GM23338 (cell line): ENCODE data around the gene TMEM236. TPM values are rescaled to one million over a fixed set of nuclear protein-coding genes. Genes with fewer than 3 reads are reported as not detected.

Source experiments
- ATAC-seq: fragments of 200-7000 bp; cut with Tn5 transposase; 3 replicates; pipeline ENCODE4 v1.9.1; 2020
- DNase-seq: peaks from one replicate; pipeline ENCODE4 v3.0.0-alpha.2; 2015; ENCODE audit warnings: low spot score
- H2AFZ ChIP-seq: fragments of 200-600 bp; sonication (generic); 2 replicates; pipeline ENCODE4 v1.8.0; 2016; ENCODE audit warnings: antibody characterized with exemption, mild to moderate bottlenecking, moderate library complexity
- H3F3A ChIP-seq: fragments of 200-600 bp; sonication (generic); replicated peaks from 2 replicates; pipeline ENCODE4 v1.8.0; 2017; ENCODE audit warnings: antibody characterized with exemption, mixed run types, low read depth
- H3K27ac ChIP-seq: fragments of 200-600 bp; sonication (generic); 2 replicates; pipeline ENCODE4 v1.6.1; 2016; ENCODE audit warnings: low read depth
- H3K27me3 ChIP-seq: fragments of 200-600 bp; sonication (generic); 2 replicates; pipeline ENCODE4 v1.8.0; 2016; ENCODE audit warnings: mild to moderate bottlenecking, mixed run types, moderate library complexity; ENCODE audit not compliant: insufficient read depth
- H3K36me3 ChIP-seq: fragments of 200-600 bp; sonication (generic); 2 replicates; pipeline ENCODE4 v1.8.0; 2016; ENCODE audit warnings: mild to moderate bottlenecking; ENCODE audit not compliant: insufficient read depth
- H3K4me1 ChIP-seq: fragments of 200-600 bp; sonication (generic); 2 replicates; pipeline ENCODE4 v1.8.0; 2016; ENCODE audit warnings: mild to moderate bottlenecking, moderate library complexity; ENCODE audit not compliant: insufficient read depth
- H3K4me2 ChIP-seq: fragments of 200-600 bp; sonication (generic); 2 replicates; pipeline ENCODE4 v1.7.1; 2017; ENCODE audit warnings: mixed run types
- H3K4me3 ChIP-seq: fragments of 200-600 bp; sonication (generic); 2 replicates; pipeline ENCODE4 v1.6.1; 2016; ENCODE audit warnings: mixed run types
- H3K79me2 ChIP-seq: fragments of 200-600 bp; sonication (generic); replicated peaks from 2 replicates; pipeline ENCODE4 v1.8.0; 2017; ENCODE audit warnings: mild to moderate bottlenecking; ENCODE audit not compliant: insufficient read depth
- H3K9me2 ChIP-seq: fragments of 200-600 bp; sonication (generic); 2 replicates; pipeline ENCODE4 v1.8.0; 2017; ENCODE audit not compliant: insufficient read depth
- H4K20me1 ChIP-seq: fragments of 200-600 bp; sonication (generic); replicated peaks from 2 replicates; pipeline ENCODE4 v1.8.0; 2017; ENCODE audit warnings: mild to moderate bottlenecking; ENCODE audit not compliant: insufficient read depth
- H3K27ac Mint-ChIP-seq: 2 replicates; pipeline ENCODE4 v1.8.0; 2020; ENCODE audit warnings: inconsistent platforms, mild to moderate bottlenecking, moderate library complexity, mixed read lengths
- H3K27me3 Mint-ChIP-seq: 3 replicates; pipeline ENCODE4 v1.8.0; 2022; ENCODE audit warnings: low read depth, mild to moderate bottlenecking, moderate library complexity, mixed read lengths, inconsistent platforms; ENCODE audit not compliant: insufficient read depth, poor library complexity
- H3K36me3 Mint-ChIP-seq: 3 replicates; pipeline ENCODE4 v1.8.0; 2021; ENCODE audit warnings: low read depth, mild to moderate bottlenecking, inconsistent platforms, moderate library complexity, mixed read lengths
- H3K4me1 Mint-ChIP-seq: 3 replicates; pipeline ENCODE4 v1.8.0; 2020; ENCODE audit warnings: mild to moderate bottlenecking, inconsistent platforms, mixed read lengths
- H3K4me3 Mint-ChIP-seq: 3 replicates; pipeline ENCODE4 v1.8.0; 2021; ENCODE audit warnings: moderate library complexity, mild to moderate bottlenecking, inconsistent platforms, mixed read lengths
- H3K9me3 Mint-ChIP-seq: 3 replicates; pipeline ENCODE4 v1.8.0; 2020; ENCODE audit warnings: moderate library complexity, mild to moderate bottlenecking, inconsistent platforms, mixed read lengths
- CREB1 ChIP-seq: fragments of 250-450 bp; sonication (Bioruptor Pico); IDR thresholded peaks from 2 replicates; pipeline ENCODE4 v1.5.0; 2020; ENCODE audit warnings: low read depth, mild to moderate bottlenecking, moderate library complexity
- CTCF ChIP-seq, 2 experiments: fragments of 200-600 bp in 1 of 2; sonication (generic) in 1 of 2; conservative IDR thresholded peaks; 2 replicates each; pipeline versions ENCODE4 v1.5.1 to v1.6.1; 2016 to 2017; ENCODE audit warnings: antibody characterized with exemption in 2 of 2, low read depth in 2 of 2, mild to moderate bottlenecking in 2 of 2, moderate library complexity in 1 of 2
- ETS1 ChIP-seq: IDR thresholded peaks from 2 replicates; pipeline ENCODE4 v1.6.1; 2016; ENCODE audit warnings: antibody characterized with exemption
- EZH2 ChIP-seq: fragments of 200-600 bp; sonication (generic); IDR thresholded peaks from one replicate; pipeline ENCODE4 v1.8.0; 2017; ENCODE audit warnings: antibody characterized with exemption, mild to moderate bottlenecking, low read depth; ENCODE audit not compliant: unreplicated experiment
- EZH2phosphoT487 ChIP-seq: fragments of 200-600 bp; sonication (generic); IDR thresholded peaks from one replicate; pipeline ENCODE4 v1.8.1; 2018; ENCODE audit warnings: antibody characterized with exemption; ENCODE audit not compliant: unreplicated experiment
- JUNB ChIP-seq: IDR thresholded peaks from one replicate; pipeline ENCODE4 v1.6.1; 2016; ENCODE audit warnings: antibody characterized with exemption; ENCODE audit not compliant: unreplicated experiment
- NANOG ChIP-seq: IDR thresholded peaks from 2 replicates; pipeline ENCODE4 v1.6.1; 2016; ENCODE audit warnings: antibody characterized with exemption, borderline replicate concordance
- POLR2AphosphoS5 ChIP-seq: IDR thresholded peaks from 2 replicates; pipeline ENCODE4 v1.6.1; 2016; ENCODE audit warnings: antibody characterized with exemption, low read depth
- REST ChIP-seq: IDR thresholded peaks from one replicate; pipeline ENCODE4 v1.6.1; 2018; ENCODE audit warnings: antibody characterized with exemption; ENCODE audit not compliant: unreplicated experiment
- STAT1 ChIP-seq: IDR thresholded peaks from one replicate; pipeline ENCODE4 v1.6.1; 2016; ENCODE audit warnings: antibody characterized with exemption; ENCODE audit not compliant: unreplicated experiment
- ZNF114 ChIP-seq: fragments of 250-450 bp; sonication (Bioruptor Pico); IDR thresholded peaks from 2 replicates; pipeline ENCODE4 v1.5.0; 2020; ENCODE audit warnings: mild to moderate bottlenecking, moderate library complexity
- ZNF331 ChIP-seq: fragments of 250-450 bp; sonication (Bioruptor Pico); IDR thresholded peaks from 2 replicates; pipeline ENCODE4 v1.5.0; 2020; ENCODE audit warnings: low read depth, mild to moderate bottlenecking, moderate library complexity
- polyA plus RNA-seq: library from polyadenylated mRNA; unstranded; fragments of >200 nt; fragmentation: Nextera tagmentation; extraction: Ambion mirVana; gene quantifications from 2 replicates; pipeline ENCODE4 v1.2.1, GENCODE V29; 2016
- total RNA-seq: library from RNA; depleted of rRNA; stranded (reverse); fragments of >200 nt; shearing (Covaris generic); gene quantifications from 2 replicates; pipeline ENCODE4 v1.2.3, GENCODE V29; 2014
- TF ChIP-seq, protein P1 (sequence below): fragments of 250-450 bp; sonication (Bioruptor Pico); IDR thresholded peaks from 2 replicates; pipeline ENCODE4 v1.5.0; 2020; ENCODE audit warnings: mild to moderate bottlenecking, moderate library complexity

TMEM236 gene
- total and polyA plus RNA-seq, 2 experiments from 2014 or later, result 0.03 TPM

GRCh38 chr10:17758200-17758599 is 6.2 kb downstream of the TMEM236 start:
- ATAC-seq (no peak), DNase-seq (no peak)
- Mint-ChIP-seq H3K4me3 (no peak overlapping the region), H3K27ac (no peak overlapping the region), H3K9me3 (no peaks in the 10 kb centered on the region; the same call in 2 of the 3 replicates), H3K36me3 (no peaks in the 10 kb centered on the region), H3K27me3 (peaks cover 12% of the 10 kb centered on the region), H3K4me1 (peaks cover 4% of the 10 kb centered on the region; the same call in 1 of the 3 replicates)
- no peaks in the 10 kb centered on the region for H3K79me2 ChIP-seq
- H3K4me1 ChIP-seq, result no peaks in the 10 kb centered on the region
- H3K4me2 ChIP-seq, result no peak overlapping the region
- no peak overlapping the region for H2AFZ ChIP-seq
- no peaks in the 10 kb centered on the region for H3K9me2 ChIP-seq
- no peaks in the 10 kb centered on the region for H3K36me3 ChIP-seq
- TF ChIP-seq STAT1, result no peak
- TF ChIP-seq ETS1, result no peak
- TF ChIP-seq REST, result no peak
- TF ChIP-seq JUNB, result no peak
- no peak for TF ChIP-seq EZH2
- no peak for TF ChIP-seq ZNF114 (CRISPR knock-in tag)
- TF ChIP-seq CREB1, result no peak
- no peak for TF ChIP-seq POLR2AphosphoS5
- TF ChIP-seq, protein P1, sequence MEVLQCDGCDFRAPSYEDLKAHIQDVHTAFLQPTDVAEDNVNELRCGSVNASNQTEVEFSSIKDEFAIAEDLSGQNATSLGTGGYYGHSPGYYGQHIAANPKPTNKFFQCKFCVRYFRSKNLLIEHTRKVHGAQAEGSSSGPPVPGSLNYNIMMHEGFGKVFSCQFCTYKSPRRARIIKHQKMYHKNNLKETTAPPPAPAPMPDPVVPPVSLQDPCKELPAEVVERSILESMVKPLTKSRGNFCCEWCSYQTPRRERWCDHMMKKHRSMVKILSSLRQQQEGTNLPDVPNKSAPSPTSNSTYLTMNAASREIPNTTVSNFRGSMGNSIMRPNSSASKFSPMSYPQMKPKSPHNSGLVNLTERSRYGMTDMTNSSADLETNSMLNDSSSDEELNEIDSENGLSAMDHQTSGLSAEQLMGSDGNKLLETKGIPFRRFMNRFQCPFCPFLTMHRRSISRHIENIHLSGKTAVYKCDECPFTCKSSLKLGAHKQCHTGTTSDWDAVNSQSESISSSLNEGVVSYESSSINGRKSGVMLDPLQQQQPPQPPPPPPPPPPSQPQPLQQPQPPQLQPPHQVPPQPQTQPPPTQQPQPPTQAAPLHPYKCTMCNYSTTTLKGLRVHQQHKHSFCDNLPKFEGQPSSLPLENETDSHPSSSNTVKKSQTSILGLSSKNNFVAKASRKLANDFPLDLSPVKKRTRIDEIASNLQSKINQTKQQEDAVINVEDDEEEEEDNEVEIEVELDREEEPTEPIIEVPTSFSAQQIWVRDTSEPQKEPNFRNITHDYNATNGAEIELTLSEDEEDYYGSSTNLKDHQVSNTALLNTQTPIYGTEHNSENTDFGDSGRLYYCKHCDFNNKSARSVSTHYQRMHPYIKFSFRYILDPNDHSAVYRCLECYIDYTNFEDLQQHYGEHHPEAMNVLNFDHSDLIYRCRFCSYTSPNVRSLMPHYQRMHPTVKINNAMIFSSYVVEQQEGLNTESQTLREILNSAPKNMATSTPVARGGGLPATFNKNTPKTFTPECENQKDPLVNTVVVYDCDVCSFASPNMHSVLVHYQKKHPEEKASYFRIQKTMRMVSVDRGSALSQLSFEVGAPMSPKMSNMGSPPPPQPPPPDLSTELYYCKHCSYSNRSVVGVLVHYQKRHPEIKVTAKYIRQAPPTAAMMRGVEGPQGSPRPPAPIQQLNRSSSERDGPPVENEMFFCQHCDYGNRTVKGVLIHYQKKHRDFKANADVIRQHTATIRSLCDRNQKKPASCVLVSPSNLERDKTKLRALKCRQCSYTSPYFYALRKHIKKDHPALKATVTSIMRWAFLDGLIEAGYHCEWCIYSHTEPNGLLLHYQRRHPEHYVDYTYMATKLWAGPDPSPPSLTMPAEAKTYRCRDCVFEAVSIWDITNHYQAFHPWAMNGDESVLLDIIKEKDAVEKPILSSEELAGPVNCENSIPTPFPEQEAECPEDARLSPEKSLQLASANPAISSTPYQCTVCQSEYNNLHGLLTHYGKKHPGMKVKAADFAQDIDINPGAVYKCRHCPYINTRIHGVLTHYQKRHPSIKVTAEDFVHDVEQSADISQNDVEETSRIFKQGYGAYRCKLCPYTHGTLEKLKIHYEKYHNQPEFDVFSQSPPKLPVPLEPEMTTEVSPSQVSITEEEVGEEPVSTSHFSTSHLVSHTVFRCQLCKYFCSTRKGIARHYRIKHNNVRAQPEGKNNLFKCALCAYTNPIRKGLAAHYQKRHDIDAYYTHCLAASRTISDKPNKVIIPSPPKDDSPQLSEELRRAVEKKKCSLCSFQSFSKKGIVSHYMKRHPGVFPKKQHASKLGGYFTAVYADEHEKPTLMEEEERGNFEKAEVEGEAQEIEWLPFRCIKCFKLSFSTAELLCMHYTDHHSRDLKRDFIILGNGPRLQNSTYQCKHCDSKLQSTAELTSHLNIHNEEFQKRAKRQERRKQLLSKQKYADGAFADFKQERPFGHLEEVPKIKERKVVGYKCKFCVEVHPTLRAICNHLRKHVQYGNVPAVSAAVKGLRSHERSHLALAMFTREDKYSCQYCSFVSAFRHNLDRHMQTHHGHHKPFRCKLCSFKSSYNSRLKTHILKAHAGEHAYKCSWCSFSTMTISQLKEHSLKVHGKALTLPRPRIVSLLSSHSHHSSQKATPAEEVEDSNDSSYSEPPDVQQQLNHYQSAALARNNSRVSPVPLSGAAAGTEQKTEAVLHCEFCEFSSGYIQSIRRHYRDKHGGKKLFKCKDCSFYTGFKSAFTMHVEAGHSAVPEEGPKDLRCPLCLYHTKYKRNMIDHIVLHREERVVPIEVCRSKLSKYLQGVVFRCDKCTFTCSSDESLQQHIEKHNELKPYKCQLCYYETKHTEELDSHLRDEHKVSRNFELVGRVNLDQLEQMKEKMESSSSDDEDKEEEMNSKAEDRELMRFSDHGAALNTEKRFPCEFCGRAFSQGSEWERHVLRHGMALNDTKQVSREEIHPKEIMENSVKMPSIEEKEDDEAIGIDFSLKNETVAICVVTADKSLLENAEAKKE (CRISPR knock-in tag), result no peak
- TF ChIP-seq EZH2phosphoT487, result no peak
- TF ChIP-seq ZNF331, result no peak
- TF ChIP-seq NANOG, result no peak
- TF ChIP-seq CTCF (conservative IDR thresholded peaks at IDR 0.05; ENCODE audit: low read depth in 2 of 2), result no peak
- no peak overlapping the region for H3K27ac ChIP-seq
- H3K27me3 ChIP-seq, result peaks cover 23% of the 10 kb centered on the region
- 0 out of 2 replicates have a peak, but pooled peaks cover 6% of the 10 kb centered on the region for H4K20me1 ChIP-seq
- H3F3A ChIP-seq, result no peaks in the 10 kb centered on the region
- no peak overlapping the region for H3K4me3 ChIP-seq
